HEK293 (cell line): ENCODE data around the gene MACO1.

Experiments
- CTCF ChIA-PET: fragments of 350-600 bp; formaldehyde crosslinking; extraction: SDS; loops from one replicate; lab custom pipeline; 2021; ENCODE audit warnings: antibody characterized with exemption; lab: Yijun Ruan, JAX
- POLR2A ChIA-PET: fragments of 300-600 bp; formaldehyde crosslinking; extraction: SDS; loops from one replicate; lab custom pipeline; 2020; ENCODE audit warnings: antibody characterized with exemption, inconsistent platforms; lab: Yijun Ruan, JAX
- H3K27ac ChIP-seq: fragments of 200-500 bp; sonication (Bioruptor generic); 2 replicates; pipeline ENCODE4 v1.5.1; 2014; ENCODE audit warnings: low read depth, low read length, control low read depth, inconsistent platforms; ENCODE audit errors: extremely low read depth
- H3K36me3 ChIP-seq, 2 experiments: fragments of 200-500 bp in 1 of 2; sonication (Bioruptor generic) in 1 of 2; 1 replicate in 1 of 2; 2 replicates in 1 of 2; pipeline ENCODE4 v1.5.1; 2014 to 2017; ENCODE audit warnings: inconsistent platforms in 2 of 2, low read length in 2 of 2; ENCODE audit not compliant: control insufficient read depth in 2 of 2, insufficient read depth in 1 of 2
- H3K4me1 ChIP-seq: fragments of 200-500 bp; sonication (Bioruptor generic); 2 replicates; pipeline ENCODE4 v1.5.1; 2014; ENCODE audit warnings: mild to moderate bottlenecking, low read length, inconsistent platforms; ENCODE audit not compliant: control insufficient read depth, insufficient read depth
- H3K4me3 ChIP-seq: 2 replicates; pipeline ENCODE4 v1.5.1; 2011; ENCODE audit warnings: low read depth, mild to moderate bottlenecking, control low read depth, low read length, moderate library complexity
- H3K9me3 ChIP-seq: fragments of 200-500 bp; sonication (Bioruptor generic); 2 replicates; pipeline ENCODE4 v1.5.1; 2014; ENCODE audit warnings: low read depth, low read length, inconsistent platforms; ENCODE audit not compliant: control insufficient read depth, insufficient read depth
- MZF1 ChIP-seq: fragments of 450-650 bp; formaldehyde crosslinking; IDR thresholded peaks from 2 replicates; pipeline ENCODE4 v1.5.1; 2017; ENCODE audit warnings: missing biosample characterization, missing genetic modification characterization, borderline replicate concordance
- OSR2 ChIP-seq: fragments of 450-650 bp; formaldehyde crosslinking; IDR thresholded peaks from 2 replicates; pipeline ENCODE4 v1.5.1; 2016; ENCODE audit warnings: missing biosample characterization, missing genetic modification characterization
- PRDM10 ChIP-seq: fragments of 450-650 bp; formaldehyde crosslinking; IDR thresholded peaks from 2 replicates; pipeline ENCODE4 v1.5.1; 2016; ENCODE audit warnings: missing biosample characterization, missing genetic modification characterization
- SCRT1 ChIP-seq: fragments of 450-650 bp; formaldehyde crosslinking; IDR thresholded peaks from 2 replicates; pipeline ENCODE4 v1.5.1; 2016; ENCODE audit warnings: missing biosample characterization, missing genetic modification characterization, borderline replicate concordance
- SCRT2 ChIP-seq: fragments of 450-650 bp; formaldehyde crosslinking; IDR thresholded peaks from 2 replicates; pipeline ENCODE4 v1.5.1; 2016; ENCODE audit warnings: missing biosample characterization, missing genetic modification characterization
- ZBTB17 ChIP-seq: fragments of 450-650 bp; formaldehyde crosslinking; IDR thresholded peaks from 2 replicates; pipeline ENCODE4 v1.5.1; 2016; ENCODE audit warnings: missing biosample characterization, missing genetic modification characterization
- ZBTB20 ChIP-seq: fragments of 450-650 bp; formaldehyde crosslinking; IDR thresholded peaks from 2 replicates; pipeline ENCODE4 v1.5.1; 2016; ENCODE audit warnings: missing biosample characterization, missing genetic modification characterization
- ZIC2 ChIP-seq: fragments of 450-650 bp; formaldehyde crosslinking; IDR thresholded peaks from 2 replicates; pipeline ENCODE4 v1.5.1; 2016; ENCODE audit warnings: missing biosample characterization, missing genetic modification characterization
- ZNF132 ChIP-seq: fragments of 450-650 bp; formaldehyde crosslinking; IDR thresholded peaks from 2 replicates; pipeline ENCODE4 v1.5.1; 2017; ENCODE audit warnings: missing biosample characterization, missing genetic modification characterization, borderline replicate concordance
- ZNF133 ChIP-seq: fragments of 450-650 bp; formaldehyde crosslinking; IDR thresholded peaks from 2 replicates; pipeline ENCODE4 v1.5.1; 2016; ENCODE audit warnings: missing biosample characterization, missing genetic modification characterization
- ZNF221 ChIP-seq: fragments of 450-650 bp; formaldehyde crosslinking; IDR thresholded peaks from 2 replicates; pipeline ENCODE4 v1.5.1; 2017; ENCODE audit warnings: missing biosample characterization, missing genetic modification characterization, borderline replicate concordance
- ZNF23 ChIP-seq: fragments of 450-650 bp; formaldehyde crosslinking; IDR thresholded peaks from 2 replicates; pipeline ENCODE4 v1.5.1; 2016; ENCODE audit warnings: missing biosample characterization, missing genetic modification characterization, borderline replicate concordance
- ZNF350 ChIP-seq: fragments of 450-650 bp; formaldehyde crosslinking; IDR thresholded peaks from 2 replicates; pipeline ENCODE4 v1.5.0; 2017; ENCODE audit warnings: missing biosample characterization, mild to moderate bottlenecking, missing genetic modification characterization
- ZNF37A ChIP-seq: fragments of 450-650 bp; IDR thresholded peaks from 2 replicates; pipeline ENCODE4 v1.5.1; 2018; ENCODE audit warnings: missing biosample characterization, missing genetic modification characterization
- ZNF391 ChIP-seq: fragments of 450-650 bp; formaldehyde crosslinking; IDR thresholded peaks from 2 replicates; pipeline ENCODE4 v1.5.1; 2016; ENCODE audit warnings: low read depth, missing biosample characterization, missing genetic modification characterization, borderline replicate concordance
- ZNF521 ChIP-seq: fragments of 450-650 bp; formaldehyde crosslinking; IDR thresholded peaks from 2 replicates; pipeline ENCODE4 v1.5.1; 2017; ENCODE audit warnings: missing biosample characterization, mild to moderate bottlenecking, missing genetic modification characterization
- ZNF600 ChIP-seq: fragments of 450-650 bp; formaldehyde crosslinking; IDR thresholded peaks from 2 replicates; pipeline ENCODE4 v1.5.1; 2016; ENCODE audit warnings: missing biosample characterization, missing genetic modification characterization
- ZNF645 ChIP-seq: fragments of 450-650 bp; formaldehyde crosslinking; IDR thresholded peaks from 2 replicates; pipeline ENCODE4; 2016; ENCODE audit warnings: missing biosample characterization, missing genetic modification characterization
- TF ChIP-seq, protein P1 (sequence below): fragments of 450-650 bp; formaldehyde crosslinking; IDR thresholded peaks from 2 replicates; pipeline ENCODE4 v1.5.1; 2016; ENCODE audit warnings: missing biosample characterization, missing genetic modification characterization

MACO1 gene

DNA sequence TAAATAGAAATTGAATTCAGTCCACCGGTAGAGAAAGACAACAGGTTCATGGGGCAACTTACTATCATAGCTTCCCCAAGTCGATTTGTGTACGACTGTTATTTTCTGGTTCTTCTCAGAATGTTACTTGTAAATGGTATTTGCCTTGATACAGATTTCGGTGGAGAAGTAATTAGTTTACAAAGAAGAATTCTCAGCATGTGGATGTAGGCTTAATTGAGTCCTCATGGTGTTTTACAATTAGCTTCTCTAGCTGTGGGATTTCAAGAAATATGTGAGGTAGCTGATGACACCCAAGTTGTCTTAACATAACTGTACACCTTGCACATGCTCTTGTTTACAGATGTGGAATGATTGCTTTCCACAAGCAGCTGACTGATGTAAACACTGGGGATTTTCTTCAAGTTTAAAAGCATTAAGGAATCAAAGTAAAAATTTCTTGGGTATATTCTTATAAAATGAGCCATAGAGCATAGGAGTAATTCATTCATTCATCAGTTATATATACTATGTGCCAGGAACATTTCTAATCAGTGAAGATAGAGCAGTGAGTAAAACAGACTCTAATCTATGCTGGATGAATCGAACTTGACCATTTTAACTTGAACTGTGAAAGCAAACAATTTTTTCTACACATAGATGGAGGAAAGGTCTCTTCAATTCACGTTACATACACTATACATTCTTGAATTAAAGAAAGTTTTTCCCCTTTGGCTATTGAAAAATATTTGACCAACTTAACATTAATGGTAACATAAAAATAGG, 1.4 kb downstream of the MACO1 start:
- CTCF ChIA-PET, result interaction anchor here (0.6 to 1.4 kb wide), 4 partner anchors 19 to 193 kb away, joined by 3 to 10 read pairs (median 5); no protein-coding TSS in a partner anchor
- no peaks in the 10 kb centered on the region for H3K9me3 ChIP-seq
- POLR2A ChIA-PET, result interaction anchor here (0.6 to 1.6 kb wide), 3 partner anchors 27 to 254 kb away, joined by 3 to 7 read pairs (median 3); partner anchors contain the start of gene RSRP1
- H3K4me3 ChIP-seq, result peak overlapping the region; percentile 84
- TF ChIP-seq ZBTB17 (tag by site-specific recombination) (peak; percentile 67), OSR2 (tag by site-specific recombination) (0 out of 2 replicates have a peak, but pooled peaks have one; percentile 20), ZBTB20 (tag by site-specific recombination) (peak; percentile 49; the same call in 1 of the 2 replicates), ZNF37A (tag by site-specific recombination) (no peak), ZNF221 (tag by site-specific recombination) (no peak), ZNF350 (no peak), ZNF23 (no peak), ZIC2 (tag by site-specific recombination) (no peak), PRDM10 (tag by site-specific recombination) (no peak), SCRT1 (tag by site-specific recombination) (peak; percentile 40; the same call in 1 of the 2 replicates), ZNF132 (tag by site-specific recombination) (no peak), ZNF391 (tag by site-specific recombination) (no peak), SCRT2 (tag by site-specific recombination) (peak; percentile 76), MZF1 (tag by site-specific recombination) (no peak), ZNF133 (no peak), ZNF521 (tag by site-specific recombination) (no peak), ZNF600 (tag by site-specific recombination) (no peak), ZNF645 (tag by site-specific recombination) (no peak)
- TF ChIP-seq, protein P1, sequence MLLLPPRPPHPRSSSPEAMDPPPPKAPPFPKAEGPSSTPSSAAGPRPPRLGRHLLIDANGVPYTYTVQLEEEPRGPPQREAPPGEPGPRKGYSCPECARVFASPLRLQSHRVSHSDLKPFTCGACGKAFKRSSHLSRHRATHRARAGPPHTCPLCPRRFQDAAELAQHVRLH (tag by site-specific recombination), result no peak
- no peaks in the 10 kb centered on the region for H3K36me3 ChIP-seq
- H3K27ac ChIP-seq, result no peak overlapping the region
- H3K4me1 ChIP-seq, result peaks cover 35% of the 10 kb centered on the region
